ENCODE results near the gene CSF1. TPM values are rescaled to one million over a fixed set of nuclear protein-coding genes. Genes with fewer than 3 reads are reported as not detected.
A peak's percentile ranks its signal among the peaks of the same experiment; 100 is the strongest.
"Not testable (repeated sequence)": the region's sequence is repeated elsewhere in the genome, so short reads cannot be mapped to it uniquely, and the experiment has no call there.

The CSF1 gene
- total RNA-seq (10 to 100 TPM in 6 of 10 donors, 1 to 10 TPM in 4; 6.3 to 26.2 (median 12.3) TPM), polyA plus RNA-seq (10 to 100 TPM; 11.5 to 15.1 TPM)
- long read RNA-seq, donor 1, full-length matches to known transcripts: 3 of 14 reads
- long read RNA-seq, donor 1, partial matches to known transcripts: 7 of 14 reads
- long read RNA-seq, donor 1, other reads (novel, unspliced or antisense): 4 of 14 reads
- long read RNA-seq, donor 2, full-length matches to known transcripts: 8 of 19 reads
- long read RNA-seq, donor 2, partial matches to known transcripts: 6 of 19 reads
- long read RNA-seq, donor 2, other reads (novel, unspliced or antisense): 5 of 19 reads
- long read RNA-seq, donor 3, full-length matches to known transcripts: 8 of 43 reads
- long read RNA-seq, donor 3, partial matches to known transcripts: 27 of 43 reads
- long read RNA-seq, donor 3, other reads (novel, unspliced or antisense): 8 of 43 reads

GRCh38 chr1:109910123-109910962 is at the start of gene CSF1:
Gene CSF1, plus strand, starts transcription at chr1:109910849. Its CDS starts 175 bp downstream, at chr1:109911024.
- WGBS, 2 donors: 1 to 2% methylated on average over 34 to 45 of the region's 45 CpGs
- H3K9me3 ChIP-seq: no peaks in the 10 kb centered on the region
- H3K4me3 ChIP-seq: peak within 1 kb of the TSS; percentile 69 to 97 (median 89)
- DNase-seq (peak; percentile 83 to 88), ATAC-seq (peak; percentile 69 to 88 (median 80))
- H3K27me3 ChIP-seq: peaks cover 0 to 17% (median 0%) of the 10 kb centered on the region in 7 donors
- H3K27ac ChIP-seq: peak within 1 kb of the TSS; percentile 77 to 93 (median 88)
- intact Hi-C loops (cut with DNase I): loop anchor here in 8 of 10 donors (1.0 to 10.0 kb wide), 9 partner anchors 34 to 133 kb away; partner anchors contain the start of gene AHCYL1 (in 4 of the 8)
- peak in 2 of 9 donors; percentile 13 to 26 for TF ChIP-seq CTCF (IDR thresholded peaks at IDR 0.05)
- peaks cover 26 to 84% (median 62%) of the 10 kb centered on the region in 9 donors for H3K4me1 ChIP-seq
- peaks cover 0 to 15% (median 3%) of the 10 kb centered on the region in 9 donors for H3K36me3 ChIP-seq

GRCh38 chr1:109861616-109862015 is 49.0 kb upstream of the CSF1 start:
- DNase-seq; H3K9me3 ChIP-seq; H3K27me3 ChIP-seq; ATAC-seq; intact Hi-C loops (cut with DNase I); H3K27ac ChIP-seq; H3K36me3 ChIP-seq; H3K4me3 ChIP-seq: not testable (repeated sequence)
- 88 to 92% methylated on average over 2 of the region's 2 CpGs for WGBS, 2 donors
- peaks cover 0 to 22% (median 13%) of the 10 kb centered on the region in 9 donors for H3K4me1 ChIP-seq

- no peak overlapping the region for H3K27ac ChIP-seq
Observed at GRCh38 chr1:109863667-109864046, 47.0 kb upstream of the CSF1 start.

More at GRCh38 chr1:109863667-109864046, 47.0 kb upstream of the CSF1 start:
- peaks cover 0 to 6% (median 0%) of the 10 kb centered on the region in 11 donors for H3K9me3 ChIP-seq
- no peaks in the 10 kb centered on the region for H3K27me3 ChIP-seq
- ATAC-seq (no peak), DNase-seq (no peak)
- H3K4me3 ChIP-seq: no peak overlapping the region
- no peaks in the 10 kb centered on the region for H3K36me3 ChIP-seq
- TF ChIP-seq CTCF (IDR thresholded peaks at IDR 0.05): no peak
- intact Hi-C loops (cut with DNase I): no loop called here
- H3K4me1 ChIP-seq: peaks cover 0 to 22% (median 13%) of the 10 kb centered on the region in 9 donors
